HG03280 (cell line): Measurements from ENCODE around the gene CELF3.

ENCODE experiments used
- ATAC-seq: cut with Tn5 transposase; IDR thresholded peaks from one replicate; pipeline ENCODE4 v1.9.1; 2021; ENCODE audit warnings: mild to moderate bottlenecking, moderate library complexity; ENCODE audit not compliant: unreplicated experiment

Gene CELF3

DNA sequence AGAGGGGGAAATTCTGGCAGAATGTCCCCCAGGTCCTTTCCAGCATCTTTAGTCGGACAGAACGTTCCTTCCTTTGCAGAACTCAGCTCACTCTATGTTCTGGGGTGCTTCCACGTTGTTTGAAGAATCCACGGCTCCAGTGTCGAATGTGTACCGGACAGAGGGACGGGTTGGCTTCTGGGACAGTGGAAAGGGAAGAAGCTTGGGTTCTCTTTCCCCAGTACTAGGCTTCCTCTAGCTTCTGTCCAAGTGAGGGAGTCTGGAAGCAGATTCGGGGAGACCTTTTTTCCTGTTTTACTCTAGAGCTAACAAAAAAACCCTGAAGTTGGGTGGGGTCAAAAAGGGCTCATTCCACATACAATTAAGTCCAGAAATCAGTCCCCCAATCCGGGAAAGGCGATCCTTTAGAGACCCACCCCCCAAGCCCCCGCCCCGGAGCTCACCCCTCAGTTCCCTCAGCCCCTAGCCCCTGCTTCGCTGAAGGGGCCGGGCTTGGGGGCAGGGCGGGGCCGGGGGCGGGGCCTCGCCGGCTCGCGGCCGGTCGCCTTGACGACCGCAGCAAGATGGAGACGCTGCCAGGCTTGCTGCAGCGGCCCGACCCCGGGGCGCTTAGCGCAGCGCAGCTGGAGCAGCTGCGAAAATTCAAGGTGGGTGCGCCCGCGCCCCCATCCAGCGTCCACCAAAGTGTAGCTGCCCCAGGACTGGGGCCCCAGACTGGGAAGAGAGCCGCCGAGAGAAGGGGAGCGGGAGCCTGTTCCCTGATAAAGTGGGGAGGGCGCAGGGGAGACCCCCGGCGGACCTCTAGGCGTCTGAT, 4.6 kb upstream of the CELF3 start, which contains the start of gene RIIAD1:
TSS of gene RIIAD1 (plus strand) at position 549 of the 814 bp plus-strand sequence. CDS start at position 564, 15 bp downstream.
- ATAC-seq: no peak

DNA sequence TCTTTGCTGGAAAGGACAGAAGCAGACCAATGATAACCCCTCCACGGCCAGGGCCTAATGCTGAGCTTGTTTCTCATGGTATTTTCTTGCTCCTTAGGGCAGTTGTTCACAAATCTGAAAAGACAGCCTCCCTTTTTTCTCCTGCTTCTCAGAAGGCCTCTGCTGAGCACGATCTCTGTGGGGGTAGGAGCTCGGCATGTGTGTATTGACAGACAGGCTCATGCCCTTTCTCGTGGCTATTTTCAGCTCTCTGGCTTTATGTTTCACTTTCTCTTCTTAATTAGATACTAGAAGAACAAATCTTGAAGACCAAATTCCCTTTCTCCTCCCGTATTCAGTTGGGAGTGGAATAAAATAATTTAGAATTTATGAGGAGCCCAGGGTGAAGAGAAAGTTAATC, 4.0 kb upstream of the CELF3 start:
- ATAC-seq: no peak

DNA sequence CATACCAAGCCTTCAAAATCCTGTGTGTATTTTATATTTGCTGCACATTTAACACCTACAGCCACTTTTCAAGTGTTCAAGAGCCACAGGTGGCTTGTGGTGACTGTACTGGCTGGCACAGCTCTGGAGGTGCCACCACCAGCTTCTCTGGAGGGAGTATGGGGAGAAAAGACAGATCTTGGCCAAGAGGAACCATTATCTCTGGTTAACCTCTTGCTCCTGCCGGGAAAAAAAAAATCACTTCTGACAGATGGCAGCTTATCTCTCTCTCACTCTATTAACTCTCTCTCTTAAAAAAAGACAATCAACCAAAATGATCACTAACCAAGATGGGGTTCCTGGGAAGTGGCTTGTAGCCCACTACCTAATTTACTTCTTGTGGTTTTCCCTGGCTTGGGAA, 3.5 kb upstream of the CELF3 start:
- ATAC-seq: no peak

DNA sequence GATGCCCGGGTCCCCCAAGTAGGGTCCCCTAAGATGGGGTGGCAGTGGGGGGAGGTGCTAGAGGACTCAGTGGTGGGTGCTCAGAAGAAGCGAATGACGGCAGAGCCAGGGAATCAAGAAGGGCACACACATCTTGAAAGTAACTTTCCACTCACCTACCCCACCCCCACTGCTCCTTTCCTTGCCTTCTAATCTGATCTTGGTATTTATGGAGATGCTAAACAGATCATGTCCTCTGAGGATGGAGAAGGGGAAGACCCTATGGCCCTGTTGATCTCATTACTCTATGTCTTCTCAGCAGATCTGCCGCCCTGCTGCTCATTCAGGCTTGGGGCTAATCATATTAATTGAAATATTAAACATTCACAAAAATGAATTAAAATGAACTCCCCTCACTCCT, 2.1 kb upstream of the CELF3 start:
- ATAC-seq: no peak

DNA sequence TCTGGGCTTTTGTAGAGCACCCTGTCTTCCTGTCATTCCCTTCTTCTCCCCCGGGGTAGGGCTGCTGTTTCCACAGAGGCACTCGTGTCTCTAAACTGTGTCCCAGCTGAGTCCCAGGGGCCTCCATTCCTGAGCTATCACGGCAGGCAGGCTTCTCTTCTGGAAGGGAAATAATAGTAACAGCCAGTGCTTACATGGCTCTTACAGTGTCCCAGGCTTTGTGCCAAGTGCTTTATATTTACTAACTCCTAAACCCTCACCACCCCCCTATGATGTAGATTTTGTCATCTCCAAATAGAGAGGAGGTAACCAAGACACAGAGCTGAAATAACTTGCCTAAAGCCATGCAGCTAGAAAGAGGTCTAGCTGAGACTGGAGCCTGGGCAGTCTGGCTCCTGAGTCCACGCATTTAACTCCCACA, 1.4 kb upstream of the CELF3 start:
- ATAC-seq: no peak

DNA sequence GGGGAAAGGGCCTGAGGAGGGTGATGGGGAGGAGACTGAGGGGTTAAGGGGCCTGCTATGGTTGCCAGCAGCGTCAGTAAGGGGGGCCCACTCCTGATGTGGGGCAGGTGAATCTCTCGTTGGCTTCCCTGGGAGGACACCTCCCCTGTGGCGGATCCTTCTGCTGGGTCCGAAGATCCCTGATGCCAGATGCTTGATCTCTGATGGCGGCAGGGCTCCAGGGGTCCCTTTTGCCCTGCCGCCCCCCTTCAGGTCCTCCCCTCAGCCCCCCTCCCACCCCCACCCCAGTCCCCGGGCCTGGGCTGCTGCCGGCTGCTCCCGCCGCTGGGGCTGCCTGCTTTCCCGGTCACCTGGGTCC, 219 bp downstream of the CELF3 start:
- no peak for ATAC-seq

DNA sequence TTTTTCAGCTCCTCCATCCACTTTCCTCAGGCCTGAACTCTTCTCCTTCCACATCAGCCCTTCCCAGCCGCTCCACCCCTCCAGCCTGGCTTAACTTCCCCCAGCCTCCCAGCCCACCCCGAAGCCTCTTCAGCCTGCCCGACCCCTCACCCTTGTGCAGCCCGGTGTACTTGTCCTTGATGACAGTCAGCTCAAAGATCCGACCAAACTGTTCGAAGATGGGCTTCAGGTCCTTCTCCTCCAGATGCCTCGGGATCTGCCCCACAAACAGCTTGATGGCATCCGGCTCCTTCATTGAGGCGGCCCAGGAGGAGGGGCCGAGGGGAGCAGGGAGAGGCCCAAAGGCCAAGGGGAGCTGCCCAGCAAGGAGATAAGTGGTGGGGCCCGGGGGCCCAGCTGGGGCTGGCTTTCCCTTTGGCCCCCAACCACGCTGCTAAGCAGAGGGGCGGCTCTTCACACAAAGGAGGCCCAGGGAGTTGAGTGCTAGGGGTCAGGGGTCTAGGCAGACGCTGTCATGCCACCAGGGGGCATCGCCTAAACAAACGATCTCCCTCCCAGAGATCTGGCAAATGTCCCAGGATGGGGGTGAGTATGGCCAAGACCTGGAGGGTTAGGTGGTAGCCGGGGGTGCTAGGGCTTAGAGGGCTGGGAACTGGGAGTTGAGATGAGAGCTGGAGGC, 738 bp downstream of the CELF3 start:
- ATAC-seq: no peak

DNA sequence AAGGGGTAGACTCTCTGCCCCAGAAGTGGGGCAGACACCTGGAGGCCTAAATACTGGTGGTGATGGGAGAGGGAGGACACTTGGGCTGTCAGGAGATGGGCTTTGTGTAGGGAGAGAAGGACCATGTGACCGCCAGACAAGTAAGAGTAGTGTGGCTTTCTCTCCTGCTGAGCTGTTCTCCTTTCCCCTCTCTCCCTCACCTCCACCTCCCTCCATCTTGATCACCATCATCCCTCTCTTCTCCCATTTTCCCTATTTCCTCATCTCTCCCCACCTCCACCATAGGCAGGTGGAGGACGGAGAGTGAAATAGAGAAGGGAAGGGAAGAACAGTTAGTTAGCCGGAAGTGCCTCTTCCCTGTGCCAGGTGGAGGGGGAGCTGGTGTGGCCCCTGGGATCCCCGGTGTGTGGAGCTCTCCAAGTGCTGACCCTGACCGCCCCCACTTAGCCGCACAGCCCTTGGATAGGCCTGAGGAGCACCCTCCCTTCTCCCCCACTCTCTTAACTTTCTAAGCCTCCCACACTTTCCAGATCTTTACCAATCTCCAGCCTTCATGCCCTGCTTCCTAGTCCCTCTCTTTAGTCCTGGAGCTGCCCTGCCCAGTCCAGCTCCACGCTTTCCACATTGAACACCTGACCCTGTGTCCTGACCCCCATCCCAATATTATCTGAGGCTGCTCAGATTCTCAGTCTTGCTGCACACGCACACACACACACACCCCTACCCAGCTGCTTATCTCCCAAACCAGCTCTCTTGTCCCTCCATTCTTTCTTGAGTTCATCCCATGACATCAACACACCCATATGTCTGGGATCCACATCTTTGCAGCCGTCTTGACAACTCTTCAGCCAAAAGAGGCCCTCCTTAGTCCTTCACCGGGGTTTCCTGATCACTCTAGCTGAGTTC, 1.5 kb downstream of the CELF3 start:
- ATAC-seq: no peak

DNA sequence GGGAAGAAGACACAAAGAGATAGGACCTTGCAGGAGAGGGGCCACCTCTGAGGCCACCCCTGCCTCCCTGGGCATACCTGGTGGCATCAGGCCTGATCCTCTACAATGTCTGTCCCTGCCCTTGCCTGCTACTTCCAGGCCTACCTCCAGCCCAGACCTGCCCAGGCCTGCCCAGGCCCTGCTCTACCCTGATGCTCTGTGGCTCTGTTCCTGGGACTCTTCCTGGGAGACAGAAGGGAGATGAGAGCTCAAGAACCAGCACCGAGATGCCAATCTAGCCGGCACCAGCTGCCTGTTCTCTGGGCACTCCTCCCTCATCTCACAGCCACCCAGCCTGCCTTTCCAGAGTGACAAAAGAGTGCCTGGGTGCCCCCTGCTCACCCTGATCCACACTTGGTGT, 2.7 kb downstream of the CELF3 start:
- no peak for ATAC-seq

DNA sequence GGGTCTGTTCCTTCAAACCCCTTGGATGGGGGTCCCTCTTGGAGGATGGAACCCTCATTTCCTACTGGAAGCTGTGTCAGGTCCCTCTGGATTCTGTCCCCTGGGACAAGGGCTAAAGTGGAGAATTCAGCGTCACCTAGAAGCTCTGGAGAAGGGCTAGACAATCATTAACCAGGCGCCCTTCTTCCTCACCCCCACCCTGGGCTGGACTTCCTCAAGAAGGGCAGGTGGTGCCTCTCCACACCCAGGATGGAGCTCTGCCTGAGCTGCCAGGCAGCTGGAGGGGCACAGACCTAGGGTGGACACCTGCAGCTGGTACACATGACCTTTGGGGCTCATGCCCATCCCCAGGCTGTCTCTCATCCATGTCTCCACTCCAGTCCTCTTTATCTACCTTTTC, 3.6 kb downstream of the CELF3 start:
- ATAC-seq: no peak

DNA sequence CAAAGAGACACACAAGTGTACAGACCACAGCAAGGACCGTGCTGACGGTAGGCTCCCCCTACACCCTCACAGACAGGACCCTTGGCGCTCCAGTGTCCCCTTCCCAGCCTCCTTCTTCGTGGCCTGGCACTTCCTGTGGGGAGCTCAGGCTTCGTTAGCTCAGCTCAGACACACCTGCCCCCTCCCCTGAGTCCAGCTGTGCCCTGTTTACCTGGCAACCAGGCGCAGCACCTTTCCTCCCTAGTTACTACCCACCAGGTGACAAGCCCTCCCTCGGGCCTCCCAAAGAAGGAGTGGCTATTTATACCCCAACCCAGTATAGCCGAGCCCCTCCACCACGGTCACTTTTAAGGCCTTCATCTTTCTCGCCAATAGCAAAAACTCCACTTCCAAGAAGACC, 4.7 kb downstream of the CELF3 start:
- ATAC-seq: no peak

DNA sequence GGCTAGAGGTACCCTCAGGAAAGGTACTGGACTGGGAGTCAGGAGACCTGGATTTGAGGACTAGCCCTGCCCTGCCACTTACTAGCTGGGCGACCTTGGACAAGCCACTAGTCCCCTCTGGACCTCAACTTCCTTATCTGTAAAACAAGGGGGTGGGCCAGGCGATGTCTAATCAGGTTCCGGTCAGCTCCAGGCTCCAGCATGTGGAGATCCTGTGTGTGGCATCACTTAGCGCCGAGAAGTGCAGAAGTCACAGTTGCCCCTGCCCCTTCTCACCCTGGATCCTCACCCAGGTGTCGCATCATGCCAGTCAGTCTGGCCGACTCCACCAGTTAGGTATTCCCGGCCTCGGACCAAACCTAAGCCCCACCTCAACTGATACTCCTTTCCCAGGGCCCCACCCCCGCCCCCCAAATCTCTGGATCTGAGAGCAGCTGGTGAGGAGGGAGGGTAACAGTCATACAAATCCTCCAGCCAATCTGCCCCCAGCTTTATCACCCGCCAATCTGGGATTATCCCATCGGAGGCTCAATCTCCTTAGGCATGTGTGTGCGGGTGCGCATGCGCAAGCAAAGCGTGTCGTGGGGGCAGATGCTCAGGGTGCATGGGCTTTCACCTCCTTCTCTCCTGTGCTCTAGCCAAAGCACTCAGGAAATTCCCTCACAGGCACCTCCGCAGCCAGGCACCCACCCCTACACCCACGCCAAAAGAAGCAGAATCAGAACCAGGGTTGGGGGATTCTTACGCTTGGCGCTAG, 5.4 kb downstream of the CELF3 start:
- ATAC-seq: no peak

DNA sequence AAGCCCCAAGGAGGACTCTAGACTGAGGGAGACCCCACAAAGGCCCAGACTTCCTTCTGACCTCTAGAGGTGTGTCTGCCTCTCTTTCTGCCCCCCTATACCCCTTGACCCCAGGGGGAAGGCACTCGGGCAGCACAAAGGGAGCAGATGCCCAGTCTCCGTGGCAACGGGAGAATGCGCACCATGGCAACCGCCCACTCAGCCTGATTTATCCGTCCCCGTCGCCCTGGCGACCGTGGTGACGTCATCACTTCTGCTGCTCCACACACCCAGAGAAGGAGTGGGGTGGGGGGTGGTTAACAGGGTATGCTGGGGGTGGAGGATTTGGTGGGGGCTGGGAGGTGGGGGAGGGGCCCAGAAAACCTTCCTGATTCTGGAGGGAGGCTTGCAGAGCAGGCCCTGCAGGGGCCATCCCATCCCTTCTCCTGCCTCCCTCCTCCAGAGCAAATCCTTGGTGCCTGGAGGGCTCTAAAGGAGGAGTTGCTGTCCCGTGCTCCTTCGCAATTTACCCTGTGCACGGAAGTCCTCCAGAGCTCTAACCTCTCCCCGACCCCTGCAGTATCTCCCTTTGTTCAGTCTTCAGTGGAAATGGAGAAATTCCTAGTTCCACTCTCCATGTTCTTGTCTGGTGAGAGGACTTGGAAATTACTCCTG, 6.3 kb downstream of the CELF3 start:
- no peak for ATAC-seq

DNA sequence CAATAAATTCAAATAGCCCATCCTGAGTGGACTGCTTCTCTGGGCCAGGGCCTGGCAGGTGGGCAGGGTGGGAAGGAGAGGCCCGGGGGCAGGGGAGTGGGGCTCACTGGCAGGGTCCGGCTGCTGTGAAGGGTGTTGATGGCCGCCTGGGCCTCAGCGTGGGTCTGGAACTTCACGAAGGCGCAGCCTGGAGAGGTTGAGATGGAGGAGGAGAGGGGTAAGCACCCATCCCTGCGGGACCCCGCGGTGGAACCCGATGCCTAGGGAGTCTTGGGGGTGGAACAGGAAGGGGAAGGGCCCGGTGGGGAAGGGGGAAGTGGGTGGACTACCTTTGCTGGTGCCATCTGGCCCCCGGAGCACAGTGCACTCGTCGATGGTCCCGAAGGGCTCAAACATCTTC, 7.7 kb downstream of the CELF3 start:
- no peak for ATAC-seq

DNA sequence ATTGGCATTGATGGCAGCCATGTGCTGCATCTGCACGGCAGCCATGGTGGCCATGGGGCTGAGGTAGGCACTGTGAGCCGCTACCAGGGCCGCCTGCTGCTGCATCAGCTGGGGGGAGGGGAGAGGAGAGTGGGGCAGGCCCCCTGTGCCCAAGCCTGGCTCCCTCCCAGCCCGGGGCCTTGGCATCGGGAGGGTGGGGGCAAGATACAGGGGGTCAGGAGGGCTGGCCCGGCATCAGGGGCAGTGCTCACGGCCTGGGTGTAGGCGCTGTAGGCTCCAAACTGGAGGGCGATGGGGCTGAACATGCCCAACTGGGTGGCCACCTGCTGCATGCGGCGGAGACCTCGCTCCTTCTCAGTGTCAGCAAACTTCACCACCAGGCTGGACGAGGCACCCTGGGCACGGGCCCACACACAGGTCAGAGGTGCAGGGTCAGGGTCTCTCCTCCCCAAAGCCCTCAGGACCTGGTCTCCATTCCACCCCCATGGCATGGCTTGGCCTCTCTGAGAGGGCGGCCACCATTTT, 9.0 kb downstream of the CELF3 start:
- no peak for ATAC-seq

DNA sequence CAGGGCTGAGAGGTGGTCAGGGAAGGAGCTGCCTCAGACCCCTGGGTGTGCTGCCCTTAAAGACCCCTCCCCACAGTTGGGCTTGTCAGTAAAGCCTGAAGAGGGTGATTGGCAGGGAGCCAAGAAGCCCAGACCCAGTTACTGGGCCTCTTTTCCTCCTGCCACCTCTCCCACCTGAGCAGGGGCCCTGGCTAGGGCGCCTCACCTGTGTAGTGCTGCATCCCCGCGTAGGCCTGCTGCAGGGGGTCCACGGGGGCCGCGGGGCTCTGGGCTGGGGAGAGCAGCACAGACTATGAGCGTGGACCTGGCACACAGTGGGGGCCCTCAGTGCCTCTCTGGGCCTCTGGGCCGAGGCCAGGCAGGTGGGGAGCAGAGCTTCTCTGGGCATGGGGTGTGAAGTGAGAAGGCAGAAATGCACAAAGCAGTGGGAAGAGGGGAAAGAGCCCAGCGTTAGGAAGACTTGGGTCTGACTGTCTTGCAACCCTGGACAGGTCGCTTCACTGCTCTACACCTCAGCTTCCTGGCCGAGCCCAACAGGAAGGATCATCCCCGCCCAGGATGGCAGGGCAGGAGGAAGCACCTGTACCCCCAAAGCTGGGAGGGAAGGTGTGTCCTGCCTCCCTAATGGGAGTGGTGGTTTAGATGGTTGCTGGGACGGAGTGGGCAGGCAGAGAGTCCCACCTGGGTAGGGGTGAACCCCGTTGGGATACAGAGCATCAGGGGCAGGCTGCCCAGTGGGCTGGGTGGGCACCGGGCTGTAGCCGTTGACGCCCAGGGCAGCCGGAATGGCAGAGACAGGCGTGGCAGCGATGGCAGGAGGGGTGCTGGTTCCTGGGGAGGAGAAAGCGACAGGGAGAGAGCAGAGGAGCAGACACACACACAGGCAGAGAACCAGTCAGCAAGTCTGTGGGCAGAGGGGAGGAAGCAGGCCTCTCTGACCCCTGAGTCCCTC, 9.9 kb downstream of the CELF3 start:
- ATAC-seq: no peak

DNA sequence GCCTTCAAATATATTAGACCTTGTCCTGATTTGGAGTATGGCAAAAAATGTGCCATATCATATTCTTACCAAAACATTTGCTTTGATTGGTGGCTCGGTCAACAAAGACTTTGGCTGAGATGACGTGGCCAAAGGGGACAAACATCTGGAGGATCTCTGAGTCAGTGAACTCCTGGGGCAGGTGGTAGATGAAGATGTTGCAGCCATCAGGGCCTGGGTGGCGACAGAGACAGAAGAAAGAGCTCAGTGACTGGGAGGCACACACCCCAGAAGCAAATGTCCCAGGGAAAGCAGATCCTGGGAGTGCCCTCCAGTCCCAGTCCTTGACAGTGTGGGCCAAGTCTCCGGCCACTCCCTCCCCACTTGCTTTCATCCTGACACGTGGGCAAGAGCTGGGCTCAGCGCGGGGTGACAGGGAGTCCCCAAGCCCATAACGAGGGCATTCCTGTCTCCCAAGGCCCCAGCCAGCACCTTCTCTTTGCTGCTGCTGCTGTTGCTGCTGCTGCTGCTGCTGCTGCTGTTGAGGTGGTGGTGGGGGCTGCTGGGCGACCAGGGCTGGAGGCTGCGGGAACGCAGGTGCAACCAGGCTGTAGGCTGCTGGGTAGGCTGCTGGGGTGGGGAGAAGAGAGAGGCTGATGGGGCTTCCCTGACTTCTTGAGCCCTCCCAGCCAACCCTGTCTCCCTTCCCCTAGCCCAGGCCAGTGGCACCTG, 10.7 kb downstream of the CELF3 start:
- ATAC-seq: no peak

DNA sequence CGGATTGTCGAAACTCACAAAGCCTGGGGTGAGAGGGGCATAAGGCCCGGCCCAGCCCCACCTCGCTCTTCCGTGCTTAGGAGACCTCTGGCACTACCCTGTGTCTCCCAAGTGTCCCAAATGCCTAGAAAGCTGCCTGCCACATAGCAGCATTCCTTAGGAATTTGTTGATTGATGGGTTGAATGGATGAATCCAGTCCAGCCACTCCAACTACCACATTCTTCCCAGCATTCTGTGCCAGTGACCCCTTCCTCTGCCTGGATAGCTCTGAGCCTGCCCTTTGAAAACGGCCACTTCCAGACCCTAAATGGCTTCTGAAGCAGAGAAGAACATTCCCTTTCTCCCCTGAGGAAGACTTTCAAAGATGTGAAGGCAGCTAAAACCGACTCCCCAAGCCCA, 11.5 kb downstream of the CELF3 start:
- ATAC-seq: no peak
